ENCODE results near the gene ARL6IP1. TPM values are rescaled to one million over a fixed set of nuclear protein-coding genes. Genes with fewer than 3 reads are reported as not detected.
A peak's percentile ranks its signal among the peaks of the same experiment; 100 is the strongest.

The ARL6IP1 gene
- 34.6 TPM for polyA plus RNA-seq (2012; ENCODE audit: insufficient read length, low read depth)

DNA sequence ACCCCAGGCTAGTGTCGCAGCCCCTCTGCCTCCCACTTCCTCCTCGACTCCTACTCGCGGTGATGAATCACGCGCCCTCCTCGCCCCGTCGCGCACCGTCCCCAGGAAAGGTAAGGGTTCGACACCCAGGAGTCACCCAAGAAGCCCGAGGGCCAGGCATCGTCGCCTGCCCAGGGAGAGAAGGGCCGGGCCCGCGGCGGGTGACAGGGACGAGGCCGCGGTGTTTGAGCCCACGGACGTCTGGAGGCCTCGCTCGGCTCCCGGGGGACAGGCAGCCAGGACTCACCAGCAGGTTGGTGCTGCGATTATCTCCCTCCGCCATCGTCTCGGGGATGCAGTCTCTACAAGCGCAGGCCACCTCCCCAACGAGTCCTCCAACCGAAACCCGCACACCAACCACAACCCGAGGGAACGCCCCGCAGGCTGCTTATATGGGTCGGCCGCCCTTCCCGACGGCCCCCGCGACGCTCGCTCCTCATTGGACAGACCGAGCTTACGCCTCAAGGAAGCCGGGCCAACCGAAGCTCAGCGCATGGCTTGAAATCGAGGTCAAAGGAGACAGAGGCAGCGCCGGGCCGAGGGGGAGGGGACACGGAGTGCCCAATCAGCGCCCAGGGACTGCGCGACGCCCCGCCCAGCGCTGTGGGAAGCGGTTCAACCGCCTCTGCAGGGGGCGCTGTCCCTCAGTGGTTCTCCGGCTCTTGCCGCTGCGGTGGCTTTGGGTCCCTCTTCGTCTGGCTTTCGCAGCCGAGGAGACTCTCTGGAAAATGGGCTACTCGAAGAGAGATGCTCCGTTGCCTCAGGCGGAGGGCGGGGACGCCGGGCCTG, at the start of gene ARL6IP1:
Gene ARL6IP1, minus strand, starts transcription at position 405 of the 828 bp plus-strand sequence. Its CDS starts 83 bp downstream, at position 322.
- TF ChIP-seq TAF1 (IDR thresholded peaks at IDR 0.05; ENCODE audit: borderline replicate concordance, insufficient read depth, low read length) (peak; percentile 92; the same call in 1 of the 2 replicates), FOXP2 (optimal IDR thresholded peaks at IDR 0.05; ENCODE audit: borderline replicate concordance, extremely low read depth, extremely low read length, insufficient read depth) (no peak), SIN3A (IDR thresholded peaks at IDR 0.05; ENCODE audit: borderline replicate concordance, insufficient read depth, low read length) (0 out of 2 replicates have a peak, but pooled peaks have one; percentile 86), POLR2AphosphoS5 (IDR thresholded peaks at IDR 0.05; ENCODE audit: low read depth, low read length) (peak; percentile 99)
- TF ChIP-seq, protein P1, sequence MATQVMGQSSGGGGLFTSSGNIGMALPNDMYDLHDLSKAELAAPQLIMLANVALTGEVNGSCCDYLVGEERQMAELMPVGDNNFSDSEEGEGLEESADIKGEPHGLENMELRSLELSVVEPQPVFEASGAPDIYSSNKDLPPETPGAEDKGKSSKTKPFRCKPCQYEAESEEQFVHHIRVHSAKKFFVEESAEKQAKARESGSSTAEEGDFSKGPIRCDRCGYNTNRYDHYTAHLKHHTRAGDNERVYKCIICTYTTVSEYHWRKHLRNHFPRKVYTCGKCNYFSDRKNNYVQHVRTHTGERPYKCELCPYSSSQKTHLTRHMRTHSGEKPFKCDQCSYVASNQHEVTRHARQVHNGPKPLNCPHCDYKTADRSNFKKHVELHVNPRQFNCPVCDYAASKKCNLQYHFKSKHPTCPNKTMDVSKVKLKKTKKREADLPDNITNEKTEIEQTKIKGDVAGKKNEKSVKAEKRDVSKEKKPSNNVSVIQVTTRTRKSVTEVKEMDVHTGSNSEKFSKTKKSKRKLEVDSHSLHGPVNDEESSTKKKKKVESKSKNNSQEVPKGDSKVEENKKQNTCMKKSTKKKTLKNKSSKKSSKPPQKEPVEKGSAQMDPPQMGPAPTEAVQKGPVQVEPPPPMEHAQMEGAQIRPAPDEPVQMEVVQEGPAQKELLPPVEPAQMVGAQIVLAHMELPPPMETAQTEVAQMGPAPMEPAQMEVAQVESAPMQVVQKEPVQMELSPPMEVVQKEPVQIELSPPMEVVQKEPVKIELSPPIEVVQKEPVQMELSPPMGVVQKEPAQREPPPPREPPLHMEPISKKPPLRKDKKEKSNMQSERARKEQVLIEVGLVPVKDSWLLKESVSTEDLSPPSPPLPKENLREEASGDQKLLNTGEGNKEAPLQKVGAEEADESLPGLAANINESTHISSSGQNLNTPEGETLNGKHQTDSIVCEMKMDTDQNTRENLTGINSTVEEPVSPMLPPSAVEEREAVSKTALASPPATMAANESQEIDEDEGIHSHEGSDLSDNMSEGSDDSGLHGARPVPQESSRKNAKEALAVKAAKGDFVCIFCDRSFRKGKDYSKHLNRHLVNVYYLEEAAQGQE (IDR thresholded peaks at IDR 0.05; ENCODE audit: insufficient read depth in 1 of 2, low read depth in 2 of 2, low read length in 2 of 2), result no peak

DNA sequence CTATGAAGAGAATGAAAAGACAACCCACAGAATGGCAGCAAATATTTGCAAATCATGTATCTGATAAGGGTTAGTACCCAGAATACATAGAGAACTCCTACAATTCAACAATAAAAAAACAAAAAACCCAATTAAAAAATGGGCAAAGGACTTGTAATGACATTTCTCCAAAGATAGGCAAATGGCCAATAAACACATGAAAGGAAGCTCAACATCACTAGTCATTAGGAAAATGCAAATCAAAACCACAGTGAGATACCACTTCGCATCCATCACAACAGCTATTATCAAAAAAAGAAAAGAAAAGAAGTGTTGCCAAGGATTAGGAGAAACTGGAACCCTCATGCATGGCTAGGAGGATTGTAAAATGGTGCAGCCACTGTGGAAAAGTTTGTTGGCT, 45.1 kb upstream of the ARL6IP1 start:
- TF ChIP-seq SIN3A (IDR thresholded peaks at IDR 0.05; ENCODE audit: borderline replicate concordance, insufficient read depth, low read length) (no peak), POLR2AphosphoS5 (IDR thresholded peaks at IDR 0.05; ENCODE audit: low read depth, low read length) (no peak), TAF1 (IDR thresholded peaks at IDR 0.05; ENCODE audit: borderline replicate concordance, insufficient read depth, low read length) (no peak)
- TF ChIP-seq, protein P1 (IDR thresholded peaks at IDR 0.05; ENCODE audit: insufficient read depth in 1 of 2, low read depth in 2 of 2, low read length in 2 of 2), result no peak

DNA sequence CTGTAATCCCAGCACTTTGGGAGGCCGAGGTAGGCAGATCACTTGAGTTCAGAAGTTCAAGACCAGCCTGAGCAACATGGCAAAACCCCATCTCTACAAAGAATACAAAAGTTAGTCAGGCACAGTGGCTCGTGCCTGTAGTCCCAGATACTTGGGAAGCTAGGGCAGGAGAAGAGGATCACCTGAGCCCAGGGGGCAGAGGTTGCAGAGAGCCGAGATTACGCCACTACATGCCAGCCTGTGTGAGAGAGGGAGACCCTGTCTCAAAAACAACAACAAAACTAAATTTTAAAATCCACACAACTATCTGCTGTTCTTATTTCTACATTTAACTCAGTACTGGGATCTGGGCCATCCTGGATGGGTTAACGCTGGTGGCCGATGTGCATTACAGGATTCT, 41.2 kb upstream of the ARL6IP1 start:
- no peak for TF ChIP-seq SIN3A (IDR thresholded peaks at IDR 0.05; ENCODE audit: borderline replicate concordance, insufficient read depth, low read length)

DNA sequence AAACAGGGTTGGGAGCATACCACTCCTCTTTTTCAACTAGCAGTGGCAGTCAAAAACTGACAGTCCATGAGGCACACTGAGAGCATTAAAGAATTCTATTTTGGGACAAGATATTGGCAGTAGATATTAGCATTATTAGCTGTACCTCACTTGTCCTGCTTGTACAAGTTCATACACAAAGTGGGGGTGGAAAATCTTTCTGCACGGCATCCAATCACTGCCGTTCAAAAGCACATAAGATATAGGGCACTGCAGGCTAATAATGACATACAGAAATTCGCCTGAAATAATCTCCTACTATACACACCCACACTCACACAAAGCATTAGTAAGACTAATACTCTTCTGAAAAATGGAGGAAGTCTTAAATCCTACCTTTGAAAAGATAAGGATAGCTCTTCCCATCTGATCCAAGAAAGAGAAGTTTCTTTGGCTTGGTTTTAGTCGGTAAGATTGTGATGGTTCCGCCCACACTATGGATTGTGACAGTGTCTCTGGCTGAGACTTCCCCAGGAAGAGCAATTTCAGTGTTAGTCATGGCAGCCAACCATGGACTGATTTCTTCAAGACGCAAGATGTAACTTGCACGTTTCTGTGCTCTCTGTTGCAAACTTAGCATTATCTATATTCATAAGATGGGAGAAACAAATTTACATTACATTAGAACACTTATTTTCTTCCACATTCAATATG, 40.6 kb upstream of the ARL6IP1 start:
- TF ChIP-seq SIN3A (IDR thresholded peaks at IDR 0.05; ENCODE audit: borderline replicate concordance, insufficient read depth, low read length) (no peak), POLR2AphosphoS5 (IDR thresholded peaks at IDR 0.05; ENCODE audit: low read depth, low read length) (no peak), FOXP2 (optimal IDR thresholded peaks at IDR 0.05; ENCODE audit: borderline replicate concordance, extremely low read depth, extremely low read length, insufficient read depth) (no peak), TAF1 (IDR thresholded peaks at IDR 0.05; ENCODE audit: borderline replicate concordance, insufficient read depth, low read length) (no peak)
- TF ChIP-seq, protein P1 (IDR thresholded peaks at IDR 0.05; ENCODE audit: insufficient read depth in 1 of 2, low read depth in 2 of 2, low read length in 2 of 2), result no peak

DNA sequence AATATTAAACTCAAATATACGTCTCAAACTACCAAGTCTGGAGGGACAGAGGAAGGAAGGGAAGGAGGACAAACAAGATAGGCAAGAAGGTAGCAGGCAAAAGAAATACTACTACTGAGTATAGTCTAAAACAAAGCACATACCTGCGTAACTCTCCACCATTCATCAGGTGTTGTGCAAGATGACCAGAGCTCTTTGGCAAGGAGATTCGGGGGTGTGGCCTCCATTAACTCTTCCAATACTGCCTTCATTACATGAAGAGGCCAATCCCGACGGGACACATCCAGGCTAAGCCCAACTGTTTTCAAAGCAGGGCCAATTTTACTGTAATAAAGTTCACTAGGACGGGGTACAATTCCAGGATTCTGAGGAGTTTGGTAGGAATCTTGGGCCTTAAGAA, 38.2 kb upstream of the ARL6IP1 start:
- TF ChIP-seq SIN3A (IDR thresholded peaks at IDR 0.05; ENCODE audit: borderline replicate concordance, insufficient read depth, low read length) (no peak), TAF1 (IDR thresholded peaks at IDR 0.05; ENCODE audit: borderline replicate concordance, insufficient read depth, low read length) (no peak), FOXP2 (optimal IDR thresholded peaks at IDR 0.05; ENCODE audit: borderline replicate concordance, extremely low read depth, extremely low read length, insufficient read depth) (no peak), POLR2AphosphoS5 (IDR thresholded peaks at IDR 0.05; ENCODE audit: low read depth, low read length) (no peak)
- TF ChIP-seq, protein P1 (IDR thresholded peaks at IDR 0.05; ENCODE audit: insufficient read depth in 1 of 2, low read depth in 2 of 2, low read length in 2 of 2), result no peak
